ENCODE measurements around the gene CLK4.
"Not testable (repeated sequence)": the region's sequence is repeated elsewhere in the genome, so short reads cannot be mapped to it uniquely, and the experiment has no call there.

The CLK4 gene

GRCh38 chr5:178587763-178588611 lies 38.9 kb downstream of the CLK4 start:
- no peak for DNase-seq (ENCODE audit: low spot score)

- no peak for DNase-seq (ENCODE audit: low spot score)
These were observed 40.5 kb downstream of the CLK4 start for GRCh38 chr5:178586396-178586795.

- DNase-seq (ENCODE audit: low spot score), result not testable (repeated sequence)
These were observed 41.4 kb downstream of the CLK4 start for GRCh38 chr5:178585421-178585820.

DNA sequence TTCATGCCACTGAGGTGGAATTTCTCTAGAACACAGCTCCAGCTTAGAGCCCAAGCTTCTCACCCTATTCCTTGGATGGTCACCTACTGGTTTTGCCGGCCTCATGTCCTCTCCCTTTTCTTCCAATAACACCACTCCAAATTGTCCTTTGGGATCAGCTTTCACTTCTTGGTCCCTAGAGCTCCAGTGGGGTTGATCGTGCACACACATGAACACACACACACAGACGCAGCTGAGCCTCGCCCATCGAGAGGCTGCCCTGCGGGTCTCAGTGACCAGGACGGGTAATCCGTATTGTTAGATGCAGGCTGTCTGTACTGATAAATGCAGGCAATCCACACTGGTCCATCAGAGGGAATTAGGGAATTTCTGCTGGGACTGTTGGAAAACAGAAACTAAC lies 43.6 kb downstream of the CLK4 start:
- DNase-seq (ENCODE audit: low spot score), result no peak

DNA sequence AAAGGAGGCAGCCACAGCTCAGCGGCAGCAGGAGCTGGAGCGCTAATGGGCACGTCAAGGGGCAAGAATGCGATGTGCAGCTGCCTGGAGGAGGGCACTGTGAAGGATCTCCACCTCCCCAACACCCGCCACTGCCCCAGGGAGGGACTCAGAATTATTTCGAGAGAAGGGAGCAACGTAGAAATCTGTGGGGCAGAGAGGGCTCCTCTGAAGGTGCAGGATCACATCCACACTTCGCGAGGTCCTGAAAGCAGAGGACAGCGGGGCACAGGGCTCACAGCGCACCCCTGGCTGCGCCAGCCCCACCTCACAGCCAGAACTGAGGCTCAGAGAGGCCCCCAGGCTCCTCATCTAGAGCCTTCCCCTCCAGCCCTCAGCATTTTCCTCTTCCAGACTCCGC lies 44.6 kb downstream of the CLK4 start:
- DNase-seq (ENCODE audit: low spot score), result no peak

DNA sequence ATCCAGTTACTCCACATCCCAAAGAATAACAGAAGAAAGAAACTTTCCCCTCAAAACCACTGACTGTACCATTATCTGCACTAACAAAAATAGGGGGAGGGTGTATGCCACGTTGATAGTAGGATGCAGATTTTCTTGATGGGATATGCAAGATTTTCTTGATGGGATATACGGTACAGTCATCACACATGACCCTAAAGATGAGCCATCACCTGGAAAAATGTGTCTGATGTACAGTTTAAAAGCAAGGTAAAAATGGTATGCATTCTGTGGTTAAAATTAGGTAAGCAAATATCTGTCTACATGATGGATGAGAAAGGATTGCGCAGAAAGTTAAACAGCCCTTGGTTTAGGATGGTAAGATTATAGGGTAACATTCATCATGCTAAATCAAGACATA lies 45.2 kb downstream of the CLK4 start:
- DNase-seq (ENCODE audit: low spot score), result no peak

GRCh38 chr5:178580271-178580955 lies 46.4 kb downstream of the CLK4 start:
- DNase-seq (ENCODE audit: low spot score), result no peak

DNA sequence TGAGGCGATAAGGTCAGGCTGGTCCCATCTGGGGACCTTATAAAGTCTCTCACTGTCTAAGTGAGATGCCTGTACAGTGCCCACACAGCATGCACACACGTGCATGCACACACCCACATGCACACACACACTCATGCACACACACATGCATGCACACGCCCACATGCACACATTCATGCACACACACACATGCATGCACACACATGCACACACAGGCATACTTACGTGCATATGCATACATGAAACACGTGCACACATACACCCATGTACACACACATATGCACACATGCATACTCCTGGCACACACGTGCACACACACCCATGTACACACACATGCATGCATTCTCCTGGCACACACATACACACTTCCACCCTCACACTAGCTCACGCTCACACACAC lies 48.9 kb downstream of the CLK4 start:
- DNase-seq (ENCODE audit: low spot score), result no peak

- peak; percentile 74 for DNase-seq (ENCODE audit: low spot score)
These were observed 49.4 kb downstream of the CLK4 start for GRCh38 chr5:178577376-178577839.

DNA sequence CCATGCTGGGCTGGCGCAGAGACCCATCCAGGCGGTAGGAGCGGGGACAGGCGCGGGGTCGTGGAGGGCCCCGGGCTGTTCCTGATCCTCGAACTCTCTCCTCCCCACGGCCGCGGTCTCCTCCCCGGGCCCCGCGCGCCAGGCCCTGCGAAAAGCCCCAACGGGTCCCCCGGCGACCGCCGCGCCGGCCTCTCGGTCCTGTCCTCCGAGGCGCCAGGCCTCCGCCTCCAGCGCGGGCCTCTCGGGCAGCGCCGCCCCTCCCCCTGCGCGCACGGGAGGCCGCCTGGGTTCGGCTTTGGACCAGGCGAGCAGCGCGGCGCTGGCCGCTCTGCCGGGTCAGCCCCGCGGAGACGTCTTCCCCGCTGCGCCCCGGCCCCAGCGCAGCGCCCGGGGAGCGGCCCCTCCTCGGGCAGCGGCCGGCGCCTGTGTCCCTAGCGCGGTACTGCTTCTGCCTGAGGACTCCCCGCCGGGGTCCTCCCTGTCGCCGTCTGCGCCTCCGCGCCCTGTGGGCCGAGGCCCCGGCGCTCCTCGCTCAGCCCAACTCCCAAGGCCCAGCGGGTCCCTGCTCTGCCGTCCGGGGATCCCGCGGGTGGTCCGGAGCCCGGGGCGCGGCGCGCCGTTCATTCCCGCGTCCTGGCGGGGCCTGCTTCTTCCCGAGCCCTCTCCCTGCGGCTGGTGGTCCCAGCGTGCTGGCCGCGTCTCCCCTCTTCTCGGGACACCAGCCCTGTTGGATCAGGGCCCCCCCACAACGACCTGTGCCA lies 50.1 kb downstream of the CLK4 start:
- DNase-seq (ENCODE audit: low spot score), result peak; percentile 75

DNA sequence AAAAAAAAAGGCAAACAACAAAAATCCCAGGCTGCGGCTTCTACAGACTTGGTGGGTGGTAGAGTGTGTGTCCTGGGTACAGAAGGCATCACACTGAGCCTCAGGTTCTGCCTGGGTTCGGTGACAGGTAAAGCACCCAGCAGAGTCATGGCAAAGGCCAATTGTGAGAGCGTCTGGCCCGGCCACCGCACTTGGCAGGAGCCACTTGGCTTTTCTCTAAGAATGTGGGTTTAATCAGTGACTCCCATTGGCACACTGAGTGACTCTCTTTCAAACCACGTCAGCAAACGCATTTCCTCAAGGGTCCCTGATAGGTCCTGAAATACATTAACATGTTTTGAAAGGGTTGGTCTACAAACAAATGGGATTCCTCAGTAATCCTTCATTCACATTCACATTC lies 53.6 kb downstream of the CLK4 start:
- DNase-seq (ENCODE audit: low spot score), result no peak

DNA sequence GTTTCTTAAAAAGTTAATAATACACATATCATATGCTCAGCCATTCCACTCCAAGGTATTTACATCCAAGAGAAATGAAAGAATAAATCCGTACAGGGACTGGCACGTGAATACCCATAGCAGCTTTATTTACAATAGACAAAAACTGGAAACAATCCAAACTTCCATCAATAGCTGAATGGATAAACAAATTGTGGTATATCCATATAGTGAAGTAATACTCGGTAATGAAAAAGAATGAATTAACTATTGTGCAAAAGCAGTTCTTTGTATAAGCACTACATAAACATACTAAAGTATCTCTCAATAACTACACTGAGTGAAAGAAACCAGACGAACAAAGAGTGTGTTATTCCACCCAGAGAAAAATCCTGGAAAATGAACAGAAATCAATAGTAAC lies 54.2 kb downstream of the CLK4 start:
- no peak for DNase-seq (ENCODE audit: low spot score)

DNA sequence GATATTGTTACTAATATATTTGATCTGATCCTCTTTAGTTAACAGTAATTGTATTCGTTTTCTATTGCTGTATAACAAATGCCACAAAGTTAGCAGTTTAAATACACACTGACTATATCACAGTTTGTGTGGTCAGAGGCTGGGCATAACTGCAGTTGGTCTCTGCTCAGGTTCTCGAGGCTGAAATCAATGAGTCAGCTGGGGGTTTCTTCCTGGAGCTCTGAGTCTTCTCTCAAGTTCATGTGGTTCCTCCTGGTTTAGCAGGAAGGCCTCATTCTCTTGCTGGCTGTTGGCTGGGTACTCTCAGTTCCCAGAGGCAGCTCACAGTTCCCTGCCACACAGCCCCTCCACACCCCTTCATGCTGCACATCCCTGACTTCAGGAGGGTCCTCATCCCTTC lies 57.4 kb downstream of the CLK4 start:
- DNase-seq (ENCODE audit: low spot score), result no peak

DNA sequence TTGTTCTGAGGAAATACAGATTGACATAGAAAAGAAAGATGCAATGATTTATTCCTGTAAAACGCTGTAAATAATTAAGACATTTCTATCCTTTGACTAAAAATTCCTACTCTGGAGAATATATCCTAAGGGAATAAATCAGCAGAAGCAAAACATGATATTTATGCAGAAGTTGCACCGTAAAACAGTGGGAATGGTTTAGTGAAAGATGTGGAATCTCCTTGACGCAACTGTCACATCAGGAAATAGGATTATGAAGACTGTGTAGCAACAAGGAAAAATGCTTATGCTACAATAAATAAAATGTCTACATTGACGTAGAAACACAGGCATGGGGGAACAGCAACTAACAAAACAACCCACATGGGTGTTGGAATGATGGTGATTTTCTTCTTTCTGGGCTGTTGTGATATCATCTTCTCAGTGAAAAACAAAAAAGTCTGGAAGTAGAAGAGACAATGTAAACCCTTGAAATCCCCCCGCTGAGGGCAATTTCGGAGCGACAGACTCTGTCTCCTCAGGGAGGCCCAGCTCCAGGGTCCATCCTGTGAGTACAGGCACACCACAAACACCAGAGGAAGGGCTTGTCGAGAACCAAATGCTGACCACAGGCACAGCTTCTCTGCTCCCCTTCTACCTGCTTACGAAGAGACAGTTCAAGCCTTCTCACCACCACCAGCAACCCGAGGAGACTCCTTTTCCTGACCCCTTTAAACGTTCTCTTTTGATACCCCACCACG lies 61.9 kb downstream of the CLK4 start:
- no peak for DNase-seq (ENCODE audit: low spot score)

GRCh38 chr5:178564397-178564796 lies 62.5 kb downstream of the CLK4 start:
- DNase-seq (ENCODE audit: low spot score), result no peak

- no peak for DNase-seq (ENCODE audit: low spot score)
These were observed 63.2 kb downstream of the CLK4 start for GRCh38 chr5:178563621-178564020.

GRCh38 chr5:178561746-178562264 lies 65.0 kb downstream of the CLK4 start:
- no peak for DNase-seq (ENCODE audit: low spot score)

DNA sequence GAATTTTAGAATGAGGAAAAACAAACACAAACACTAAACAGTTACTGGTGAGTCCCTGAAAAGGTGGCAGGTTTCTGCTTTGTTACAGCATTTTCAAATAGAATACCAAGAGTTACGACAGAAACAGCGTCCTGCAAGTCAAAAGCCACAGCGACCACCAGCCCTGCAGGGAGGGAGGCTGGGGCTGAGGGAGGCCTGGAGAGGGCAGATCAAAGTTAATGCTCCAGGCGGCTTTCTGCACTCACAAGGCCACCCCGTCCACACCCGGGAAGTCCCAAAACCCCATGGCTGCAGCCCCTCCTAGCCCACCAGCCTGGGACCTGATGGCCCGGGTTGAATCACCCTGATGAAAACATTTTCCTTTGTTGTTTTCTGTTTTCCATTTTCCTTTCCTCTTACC lies 65.9 kb downstream of the CLK4 start:
- DNase-seq (ENCODE audit: low spot score), result no peak

DNA sequence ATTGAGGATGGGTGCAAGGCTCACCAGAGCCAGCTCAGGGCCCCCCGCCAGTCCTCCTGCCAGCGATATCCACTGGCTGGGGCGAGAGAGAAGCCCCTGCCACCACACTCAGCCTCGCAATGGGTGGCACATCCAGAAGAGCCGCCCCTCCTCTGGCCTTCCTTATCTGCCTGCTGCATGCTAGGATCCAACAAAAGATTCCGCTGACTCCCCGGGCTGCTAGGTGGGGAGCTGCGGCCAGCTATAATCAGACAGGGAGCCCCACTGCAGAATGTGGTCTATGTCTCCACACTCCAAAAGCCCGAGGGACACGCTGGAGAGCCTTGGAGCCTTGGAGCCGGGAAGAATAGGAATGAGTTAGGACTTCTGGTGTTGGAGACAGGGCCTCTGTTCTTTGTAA lies 69.4 kb downstream of the CLK4 start:
- no peak for DNase-seq (ENCODE audit: low spot score)

DNA sequence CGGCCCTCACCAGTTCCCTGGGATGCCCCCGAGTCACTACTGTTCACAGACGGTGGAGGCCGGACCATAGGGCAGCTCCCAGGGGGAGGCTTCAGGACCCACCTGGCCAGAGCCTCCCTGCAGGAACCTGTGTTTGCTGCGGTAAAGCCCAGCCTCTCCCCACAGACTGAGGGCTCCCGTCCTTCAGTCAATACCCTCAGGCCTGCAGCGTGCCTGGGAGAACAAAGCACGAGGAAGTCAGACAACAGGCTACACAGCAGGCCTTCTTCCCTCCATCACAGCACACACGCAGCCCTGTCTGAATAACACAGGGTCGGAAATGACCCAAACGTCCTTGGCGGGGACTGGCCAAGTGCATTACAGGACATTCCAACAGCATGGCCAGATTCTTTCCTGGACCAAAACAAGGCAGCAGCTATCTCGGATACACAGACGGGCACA lies 71.1 kb downstream of the CLK4 start:
- DNase-seq (ENCODE audit: low spot score), result no peak

GRCh38 chr5:178555005-178555404 lies 71.8 kb downstream of the CLK4 start:
- DNase-seq (ENCODE audit: low spot score), result no peak

- no peak for DNase-seq (ENCODE audit: low spot score)
These were observed 72.5 kb downstream of the CLK4 start for GRCh38 chr5:178554311-178554710.

Data from ecto neural progenitor cell (in vitro differentiated cells).